ENCODE results near the gene ATP6V0B. TPM values are rescaled to one million over a fixed set of nuclear protein-coding genes. Genes with fewer than 3 reads are reported as not detected.

The ATP6V0B gene
- total RNA-seq, 2 donors from 2014 or later = 108 to 154 TPM

DNA sequence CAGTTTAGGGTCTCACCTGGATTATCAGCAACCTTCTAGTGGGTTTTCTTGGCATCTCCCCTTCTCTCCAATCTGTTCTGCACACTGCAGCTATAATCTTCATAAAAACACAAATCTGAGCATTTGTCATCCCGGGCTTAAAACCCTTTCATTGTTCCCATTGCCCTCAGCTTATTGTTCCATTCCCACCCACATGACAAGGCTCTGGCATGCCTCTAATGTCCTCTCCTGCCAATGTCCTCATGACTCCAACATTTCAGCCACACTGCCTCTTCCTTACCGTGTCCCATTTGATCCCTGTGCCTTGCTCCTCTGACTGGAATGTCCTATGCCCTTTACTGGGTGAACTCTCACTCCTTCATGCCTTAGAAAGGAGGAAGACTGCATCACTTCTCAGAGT lies 12.4 kb upstream of the ATP6V0B start:
- TF ChIP-seq, protein P1, sequence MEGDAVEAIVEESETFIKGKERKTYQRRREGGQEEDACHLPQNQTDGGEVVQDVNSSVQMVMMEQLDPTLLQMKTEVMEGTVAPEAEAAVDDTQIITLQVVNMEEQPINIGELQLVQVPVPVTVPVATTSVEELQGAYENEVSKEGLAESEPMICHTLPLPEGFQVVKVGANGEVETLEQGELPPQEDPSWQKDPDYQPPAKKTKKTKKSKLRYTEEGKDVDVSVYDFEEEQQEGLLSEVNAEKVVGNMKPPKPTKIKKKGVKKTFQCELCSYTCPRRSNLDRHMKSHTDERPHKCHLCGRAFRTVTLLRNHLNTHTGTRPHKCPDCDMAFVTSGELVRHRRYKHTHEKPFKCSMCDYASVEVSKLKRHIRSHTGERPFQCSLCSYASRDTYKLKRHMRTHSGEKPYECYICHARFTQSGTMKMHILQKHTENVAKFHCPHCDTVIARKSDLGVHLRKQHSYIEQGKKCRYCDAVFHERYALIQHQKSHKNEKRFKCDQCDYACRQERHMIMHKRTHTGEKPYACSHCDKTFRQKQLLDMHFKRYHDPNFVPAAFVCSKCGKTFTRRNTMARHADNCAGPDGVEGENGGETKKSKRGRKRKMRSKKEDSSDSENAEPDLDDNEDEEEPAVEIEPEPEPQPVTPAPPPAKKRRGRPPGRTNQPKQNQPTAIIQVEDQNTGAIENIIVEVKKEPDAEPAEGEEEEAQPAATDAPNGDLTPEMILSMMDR (IDR thresholded peaks at IDR 0.05) = no peak

DNA sequence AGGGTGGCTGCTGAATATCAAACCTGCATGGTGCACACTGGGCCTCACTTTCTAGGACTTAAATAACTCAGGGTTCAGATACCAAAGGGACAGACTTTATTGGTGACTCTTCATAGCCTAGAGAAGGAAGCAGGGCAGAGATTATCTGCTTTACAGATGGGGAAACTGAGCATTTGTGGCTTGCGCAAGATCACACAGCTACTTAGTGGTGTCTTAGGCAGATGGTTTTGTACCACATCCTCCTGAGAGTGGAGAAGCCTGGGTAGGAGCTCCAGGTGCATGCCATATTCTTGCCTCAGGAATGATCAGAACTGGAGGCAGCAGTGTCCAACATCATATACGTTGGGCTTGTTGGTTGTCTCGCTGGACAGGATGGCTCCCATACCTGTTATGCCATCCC lies 11.8 kb upstream of the ATP6V0B start:
- Histone ChIP-seq H3K4me1 (no peaks in the 10 kb centered on the region), H3K36me3 (peaks cover 36% of the 10 kb centered on the region), H3K4me3 (no peak overlapping the region), H3K9me3 (no peaks in the 10 kb centered on the region), H3K27me3 (no peaks in the 10 kb centered on the region), H3K27ac (no peak overlapping the region)
- TF ChIP-seq, protein P1 (IDR thresholded peaks at IDR 0.05) = no peak
- no peak for DNase-seq (ENCODE audit: low spot score)

More for the DNA sequence above, 12.4 kb upstream of the ATP6V0B start:
- H3K9me3 ChIP-seq = no peaks in the 10 kb centered on the region
- no peak for DNase-seq (ENCODE audit: low spot score)
- no peaks in the 10 kb centered on the region for H3K27me3 ChIP-seq
- no peaks in the 10 kb centered on the region for H3K4me1 ChIP-seq
- H3K36me3 ChIP-seq = peaks cover 43% of the 10 kb centered on the region
- no peak overlapping the region for H3K4me3 ChIP-seq
- no peak overlapping the region for H3K27ac ChIP-seq

DNA sequence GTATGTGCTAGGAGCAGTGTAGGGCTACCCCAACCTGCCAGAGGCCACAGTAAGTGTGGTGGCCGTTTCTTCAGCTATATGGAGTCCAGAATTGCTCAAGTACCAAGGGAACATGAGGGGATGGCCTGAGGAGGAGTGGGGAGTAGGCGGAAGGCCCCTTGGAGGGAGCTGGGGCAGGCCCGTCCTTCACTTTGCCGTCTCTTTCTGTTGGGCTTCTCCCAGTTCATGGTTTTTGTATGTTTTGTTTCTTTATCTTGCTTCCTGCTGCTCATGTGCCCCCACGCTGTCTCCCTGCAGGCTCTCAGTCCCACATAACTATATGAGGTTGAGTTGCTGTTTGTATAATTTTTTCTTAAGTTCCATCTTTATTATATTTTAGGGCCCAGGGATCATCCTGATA lies 10.9 kb upstream of the ATP6V0B start:
- no peak for DNase-seq (ENCODE audit: low spot score)
- Histone ChIP-seq H3K9me3 (no peaks in the 10 kb centered on the region), H3K4me3 (no peak overlapping the region), H3K27ac (no peak overlapping the region), H3K27me3 (no peaks in the 10 kb centered on the region), H3K36me3 (peaks cover 27% of the 10 kb centered on the region), H3K4me1 (no peaks in the 10 kb centered on the region)
- TF ChIP-seq, protein P1 (IDR thresholded peaks at IDR 0.05) = no peak

DNA sequence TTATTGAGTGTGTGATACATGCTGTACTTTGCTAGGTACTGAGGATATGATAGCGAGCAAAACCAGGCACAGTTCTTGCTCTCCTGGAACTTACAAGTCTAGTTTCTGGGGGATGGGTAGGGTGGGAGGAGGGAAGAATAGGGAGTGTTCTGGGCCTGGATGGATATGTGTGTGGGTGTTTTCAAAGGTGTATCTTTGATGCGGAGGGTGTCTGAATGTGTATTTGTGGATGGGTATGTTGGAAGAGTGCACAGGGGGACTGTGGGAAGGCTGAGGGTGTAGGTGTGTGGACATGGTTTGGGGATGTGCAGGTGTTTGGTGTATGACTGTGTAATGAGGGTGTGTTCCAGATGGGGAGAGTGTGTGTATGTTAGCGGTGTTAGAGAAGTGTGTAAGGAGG lies 9.4 kb upstream of the ATP6V0B start:
- TF ChIP-seq, protein P1 (IDR thresholded peaks at IDR 0.05) = no peak
- DNase-seq (ENCODE audit: low spot score) = no peak
- no peak overlapping the region for H3K27ac ChIP-seq
- no peaks in the 10 kb centered on the region for H3K27me3 ChIP-seq
- peaks cover 16% of the 10 kb centered on the region for H3K36me3 ChIP-seq
- H3K4me3 ChIP-seq = no peak overlapping the region
- peaks cover 0 to 7% of the 10 kb centered on the region in 2 donors for H3K4me1 ChIP-seq
- H3K9me3 ChIP-seq = no peaks in the 10 kb centered on the region

DNA sequence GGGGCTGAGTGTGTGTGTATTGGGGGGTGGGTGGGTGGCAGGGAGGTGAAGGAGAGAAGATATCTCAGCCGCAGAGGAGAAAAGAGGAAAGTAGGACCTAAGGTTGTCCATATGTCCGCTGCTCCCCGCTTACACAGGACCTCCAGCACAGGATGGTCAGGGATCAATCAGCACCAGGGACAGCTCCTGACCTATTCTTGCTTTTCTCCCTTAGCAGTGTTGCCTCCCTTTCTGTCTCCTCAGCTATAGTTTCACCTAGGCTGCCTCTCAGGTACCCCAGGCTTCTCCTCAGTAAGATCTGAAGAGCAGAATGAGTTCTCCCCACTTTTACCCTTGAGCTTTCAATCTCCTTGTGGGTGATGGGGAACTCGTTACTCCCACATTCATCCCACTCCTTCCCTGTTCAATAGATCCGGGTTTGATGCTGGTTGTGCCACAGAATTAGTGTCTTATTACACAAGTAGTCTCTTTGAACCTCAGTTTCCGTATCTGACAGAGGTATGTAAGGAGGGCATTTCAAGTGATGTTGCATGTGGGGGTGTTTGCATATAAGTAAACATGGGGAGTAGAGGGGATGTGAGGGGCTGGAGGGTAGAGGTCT lies 6.3 kb upstream of the ATP6V0B start:
- Histone ChIP-seq H3K36me3 (peaks cover 6% of the 10 kb centered on the region), H3K4me3 (no peak overlapping the region), H3K27ac (no peak overlapping the region), H3K9me3 (no peaks in the 10 kb centered on the region), H3K4me1 (peaks cover 0 to 18% of the 10 kb centered on the region in 2 donors), H3K27me3 (no peaks in the 10 kb centered on the region)
- no peak for DNase-seq (ENCODE audit: low spot score)
- TF ChIP-seq, protein P1 (IDR thresholded peaks at IDR 0.05) = no peak

DNA sequence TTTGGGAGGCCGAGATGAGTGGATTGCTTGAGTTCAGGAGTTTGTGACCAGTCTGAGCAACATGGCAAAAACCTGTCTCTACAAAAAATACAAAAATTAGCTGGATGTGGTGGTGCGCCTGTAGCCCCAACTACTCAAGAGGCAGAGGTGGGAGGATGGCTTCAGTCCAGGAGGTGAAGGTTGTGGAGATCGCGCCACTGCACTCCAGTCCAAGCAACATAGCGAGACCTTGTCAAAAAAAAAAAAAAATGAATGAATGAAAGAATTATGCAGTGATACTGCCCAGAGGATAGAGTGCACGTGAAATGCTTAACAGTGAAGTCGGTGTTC lies 5.4 kb upstream of the ATP6V0B start:
- no peak for DNase-seq (ENCODE audit: low spot score)
- no peaks in the 10 kb centered on the region for H3K27me3 ChIP-seq
- TF ChIP-seq, protein P1 (IDR thresholded peaks at IDR 0.05) = no peak
- H3K9me3 ChIP-seq = no peaks in the 10 kb centered on the region
- H3K27ac ChIP-seq = no peak overlapping the region
- H3K36me3 ChIP-seq = peaks cover 6% of the 10 kb centered on the region
- peaks cover 0 to 25% of the 10 kb centered on the region in 2 donors for H3K4me1 ChIP-seq
- peak overlapping the region in 1 of 2 donors; percentile 69 for H3K4me3 ChIP-seq

Data from right atrium auricular region (tissue), 2 donors.